ENCODE data around the gene MPP3.

Gene MPP3

GRCh38 chr17:43822570-43823190 is 10.3 kb downstream of the MPP3 start:
- Histone ChIP-seq H3K36me3 (ENCODE audit: insufficient read depth, low read length) (peaks cover 11% of the 10 kb centered on the region; the same call in 1 of the 2 replicates), H3K27ac (no peak overlapping the region), H3K9me3 (ENCODE audit: low read depth, low read length) (no peaks in the 10 kb centered on the region), H3K4me3 (no peak overlapping the region), H3K9ac (ENCODE audit: insufficient read length) (no peak overlapping the region)
- DNase-seq (ENCODE audit: low read depth, low spot score), result no peak
- no peak for TF ChIP-seq EZH2 (IDR thresholded peaks at IDR 0.05)
- no peak for TF ChIP-seq POLR2AphosphoS5 (IDR thresholded peaks at IDR 0.05; ENCODE audit: borderline replicate concordance, low read depth, low read length)
- TF ChIP-seq FOXP2 (optimal IDR thresholded peaks at IDR 0.05; ENCODE audit: control extremely low read depth, extremely low read length, insufficient read depth), result no peak

DNA sequence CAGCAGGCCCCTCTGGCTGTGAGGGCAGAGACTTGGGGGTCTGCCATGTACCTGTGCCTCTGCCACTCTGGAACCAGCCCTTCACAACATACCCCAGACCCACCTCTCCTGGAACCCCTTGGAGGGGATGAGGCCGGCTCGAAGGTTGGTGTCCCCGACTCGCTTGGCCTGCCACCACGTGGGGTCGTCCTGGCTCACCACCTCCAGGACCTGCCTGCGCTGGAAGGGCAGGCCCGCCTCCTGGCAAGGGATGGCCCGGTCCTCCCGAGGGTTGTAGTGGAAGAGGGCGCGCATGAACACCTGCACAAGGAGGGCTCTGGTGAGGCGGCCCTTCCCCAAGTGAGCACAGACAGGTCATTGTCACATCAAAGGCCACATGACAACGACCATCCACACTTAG is 12.2 kb downstream of the MPP3 start:
- no peak overlapping the region for H3K27ac ChIP-seq
- H3K36me3 ChIP-seq (ENCODE audit: insufficient read depth, low read length), result peaks cover 5% of the 10 kb centered on the region; the same call in 1 of the 2 replicates
- DNase-seq (ENCODE audit: low read depth, low spot score), result no peak
- H3K9me3 ChIP-seq (ENCODE audit: low read depth, low read length), result no peaks in the 10 kb centered on the region
- TF ChIP-seq EZH2 (IDR thresholded peaks at IDR 0.05) (no peak), POLR2AphosphoS5 (IDR thresholded peaks at IDR 0.05; ENCODE audit: borderline replicate concordance, low read depth, low read length) (no peak), FOXP2 (optimal IDR thresholded peaks at IDR 0.05; ENCODE audit: control extremely low read depth, extremely low read length, insufficient read depth) (no peak)
- no peak overlapping the region for H3K4me3 ChIP-seq
- H3K9ac ChIP-seq (ENCODE audit: insufficient read length), result no peak overlapping the region

- TF ChIP-seq FOXP2 (optimal IDR thresholded peaks at IDR 0.05; ENCODE audit: control extremely low read depth, extremely low read length, insufficient read depth) (no peak), EZH2 (IDR thresholded peaks at IDR 0.05) (no peak), POLR2AphosphoS5 (IDR thresholded peaks at IDR 0.05; ENCODE audit: borderline replicate concordance, low read depth, low read length) (no peak)
- no peaks in the 10 kb centered on the region; the same call in 1 of the 2 replicates for H3K36me3 ChIP-seq (ENCODE audit: insufficient read depth, low read length)
Measured at GRCh38 chr17:43818966-43819365, 14.0 kb downstream of the MPP3 start.

DNA sequence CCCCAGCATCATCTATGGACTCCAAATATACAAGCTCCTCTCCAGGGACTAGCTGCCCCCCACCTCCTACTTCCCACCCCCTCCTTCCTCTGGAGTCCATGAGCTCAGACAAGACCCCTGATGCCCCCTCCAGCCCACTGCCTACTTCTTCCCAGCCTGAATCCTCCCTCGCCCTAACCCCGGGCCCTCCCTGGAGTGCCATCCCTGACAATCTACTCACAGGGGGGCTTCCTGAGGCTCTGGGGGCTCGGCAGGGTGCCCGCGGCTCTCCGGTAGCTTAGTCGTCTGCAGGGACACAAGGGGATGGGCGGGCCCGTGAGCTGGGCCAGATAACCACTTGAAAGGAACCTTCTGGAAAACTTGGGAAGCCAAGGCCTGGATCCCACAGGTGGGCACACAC is 15.1 kb downstream of the MPP3 start:
- no peak overlapping the region for H3K27ac ChIP-seq
- no peak overlapping the region for H3K9ac ChIP-seq (ENCODE audit: insufficient read length)
- H3K4me3 ChIP-seq, result no peak overlapping the region
- no peak for TF ChIP-seq FOXP2 (optimal IDR thresholded peaks at IDR 0.05; ENCODE audit: control extremely low read depth, extremely low read length, insufficient read depth)
- no peak for TF ChIP-seq POLR2AphosphoS5 (IDR thresholded peaks at IDR 0.05; ENCODE audit: borderline replicate concordance, low read depth, low read length)
- TF ChIP-seq EZH2 (IDR thresholded peaks at IDR 0.05), result no peak
- DNase-seq (ENCODE audit: low read depth, low spot score), result no peak
- H3K36me3 ChIP-seq (ENCODE audit: insufficient read depth, low read length), result no peaks in the 10 kb centered on the region; the same call in 1 of the 2 replicates
- H3K9me3 ChIP-seq (ENCODE audit: low read depth, low read length), result no peaks in the 10 kb centered on the region

More at GRCh38 chr17:43818966-43819365, 14.0 kb downstream of the MPP3 start:
- Histone ChIP-seq H3K9me3 (ENCODE audit: low read depth, low read length) (no peaks in the 10 kb centered on the region), H3K9ac (ENCODE audit: insufficient read length) (no peak overlapping the region), H3K27ac (no peak overlapping the region), H3K4me3 (no peak overlapping the region)
- no peak for DNase-seq (ENCODE audit: low read depth, low spot score)

GRCh38 chr17:43816336-43817320 is 16.3 kb downstream of the MPP3 start:
- no peaks in the 10 kb centered on the region; the same call in 1 of the 2 replicates for H3K36me3 ChIP-seq (ENCODE audit: insufficient read depth, low read length)
- no peak overlapping the region for H3K9ac ChIP-seq (ENCODE audit: insufficient read length)
- no peak for TF ChIP-seq EZH2 (IDR thresholded peaks at IDR 0.05)
- H3K4me3 ChIP-seq, result no peak overlapping the region
- H3K27ac ChIP-seq, result no peak overlapping the region
- no peak for DNase-seq (ENCODE audit: low read depth, low spot score)
- H3K9me3 ChIP-seq (ENCODE audit: low read depth, low read length), result no peaks in the 10 kb centered on the region

DNA sequence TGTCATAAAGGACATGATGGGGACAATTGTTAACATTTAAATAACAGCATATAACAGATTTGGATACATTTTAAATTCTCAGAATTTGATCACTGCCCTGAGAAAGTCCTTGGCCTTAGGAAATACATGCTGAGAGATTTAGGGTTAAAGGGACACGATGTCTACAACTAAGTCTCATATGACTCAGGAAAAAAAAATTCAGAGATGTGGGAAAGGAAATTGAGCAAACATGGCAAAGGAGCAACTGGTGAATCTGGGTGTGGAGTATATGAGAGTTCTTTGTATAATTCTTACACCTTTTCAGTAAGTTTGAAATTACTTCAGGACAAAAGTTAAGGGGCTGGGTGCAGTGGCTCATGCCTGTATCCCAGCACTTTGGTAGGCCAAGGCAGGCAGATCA is 18.2 kb downstream of the MPP3 start:
- no peak for DNase-seq (ENCODE audit: low read depth, low spot score)
- no peak overlapping the region for H3K4me3 ChIP-seq
- H3K9me3 ChIP-seq (ENCODE audit: low read depth, low read length), result no peaks in the 10 kb centered on the region
- no peak overlapping the region for H3K27ac ChIP-seq
- H3K9ac ChIP-seq (ENCODE audit: insufficient read length), result no peak overlapping the region
- H3K36me3 ChIP-seq (ENCODE audit: insufficient read depth, low read length), result no peaks in the 10 kb centered on the region; the same call in 1 of the 2 replicates
- TF ChIP-seq POLR2AphosphoS5 (IDR thresholded peaks at IDR 0.05; ENCODE audit: borderline replicate concordance, low read depth, low read length), result no peak
- TF ChIP-seq FOXP2 (optimal IDR thresholded peaks at IDR 0.05; ENCODE audit: control extremely low read depth, extremely low read length, insufficient read depth), result no peak
- no peak for TF ChIP-seq EZH2 (IDR thresholded peaks at IDR 0.05)

DNA sequence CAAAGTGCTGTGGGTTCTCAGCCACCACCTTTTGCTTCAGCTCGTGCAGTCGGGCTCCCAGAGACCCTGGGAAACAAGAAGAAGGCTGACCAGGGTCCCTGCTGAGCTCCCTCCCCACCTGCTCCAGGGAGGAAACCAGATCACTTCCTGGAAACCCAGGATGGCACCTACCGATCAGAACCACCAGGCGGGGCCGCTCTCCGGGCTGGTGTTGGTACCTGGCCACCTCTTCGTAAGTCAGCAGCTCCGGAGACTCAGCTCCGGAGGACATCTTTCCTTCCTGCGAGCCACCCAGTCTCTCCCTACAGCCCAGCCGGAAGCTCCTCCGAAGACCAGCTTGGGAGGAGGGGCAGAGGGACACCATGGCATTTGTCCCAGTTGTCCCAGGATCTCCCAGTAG is 18.9 kb downstream of the MPP3 start:
- no peaks in the 10 kb centered on the region for H3K9me3 ChIP-seq (ENCODE audit: low read depth, low read length)
- DNase-seq (ENCODE audit: low read depth, low spot score), result no peak
- no peak for TF ChIP-seq FOXP2 (optimal IDR thresholded peaks at IDR 0.05; ENCODE audit: control extremely low read depth, extremely low read length, insufficient read depth)
- TF ChIP-seq POLR2AphosphoS5 (IDR thresholded peaks at IDR 0.05; ENCODE audit: borderline replicate concordance, low read depth, low read length), result no peak
- no peak for TF ChIP-seq EZH2 (IDR thresholded peaks at IDR 0.05)
- no peak overlapping the region for H3K9ac ChIP-seq (ENCODE audit: insufficient read length)
- H3K4me3 ChIP-seq, result no peak overlapping the region
- no peak overlapping the region for H3K27ac ChIP-seq
- no peaks in the 10 kb centered on the region; the same call in 1 of the 2 replicates for H3K36me3 ChIP-seq (ENCODE audit: insufficient read depth, low read length)

DNA sequence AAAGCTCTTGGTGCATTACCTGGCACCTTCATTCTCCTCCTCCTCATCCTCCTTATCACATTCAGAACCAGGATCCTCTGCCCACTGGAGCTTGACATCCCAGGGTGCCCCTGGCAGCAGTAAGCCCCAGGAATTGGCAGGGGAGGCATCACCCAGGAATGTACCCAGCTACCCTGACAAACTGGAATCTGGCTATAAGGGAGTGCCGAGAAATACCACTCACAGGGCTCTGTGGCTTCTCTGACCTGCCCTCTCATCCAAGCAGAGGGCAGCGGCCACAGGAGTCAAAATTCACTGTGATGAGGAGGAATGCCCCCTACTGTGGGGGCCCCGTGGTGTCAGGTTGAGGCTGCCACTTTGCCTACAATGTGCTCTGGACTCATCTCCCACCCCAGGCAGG is 19.6 kb downstream of the MPP3 start:
- no peak overlapping the region for H3K27ac ChIP-seq

More for the DNA sequence above, 19.6 kb downstream of the MPP3 start:
- Histone ChIP-seq H3K9ac (ENCODE audit: insufficient read length) (no peak overlapping the region), H3K4me3 (no peak overlapping the region), H3K36me3 (ENCODE audit: insufficient read depth, low read length) (peaks cover 4% of the 10 kb centered on the region; the same call in 1 of the 2 replicates), H3K9me3 (ENCODE audit: low read depth, low read length) (no peaks in the 10 kb centered on the region)
- no peak for DNase-seq (ENCODE audit: low read depth, low spot score)
- no peak for TF ChIP-seq FOXP2 (optimal IDR thresholded peaks at IDR 0.05; ENCODE audit: control extremely low read depth, extremely low read length, insufficient read depth)
- TF ChIP-seq POLR2AphosphoS5 (IDR thresholded peaks at IDR 0.05; ENCODE audit: borderline replicate concordance, low read depth, low read length), result no peak
- no peak for TF ChIP-seq EZH2 (IDR thresholded peaks at IDR 0.05)

All from SK-N-MC (cell line).